ENCODE results near the gene EXOSC3. TPM values are rescaled to one million over a fixed set of nuclear protein-coding genes. Genes with fewer than 3 reads are reported as not detected.
"Not testable (repeated sequence)": the region's sequence is repeated elsewhere in the genome, so short reads cannot be mapped to it uniquely, and the experiment has no call there.

EXOSC3 gene
- total and polyA plus RNA-seq, 10 of the 15 experiments (the other 5 are each of a cell fraction or from before 2014, with no cell fraction given): 8.2 to 161 (median 61.4) TPM

GRCh38 chr9:37752642-37753488 lies 32.0 kb downstream of the EXOSC3 start:
- FAIRE-seq (no peak), ATAC-seq (no peak), DNase-seq (ENCODE audit: low read depth, low spot score) (no peak)
- H3K9me3 ChIP-seq (replicated peaks; ENCODE audit: control insufficient read depth, insufficient read depth, low read length): no peaks in the 10 kb centered on the region
- no peak for TF ChIP-seq KDM1A (IDR thresholded peaks at IDR 0.05; ENCODE audit: borderline replicate concordance)
- no peak for TF ChIP-seq LARP7 (IDR thresholded peaks at IDR 0.05)
- TF ChIP-seq SIX5 (IDR thresholded peaks at IDR 0.05; ENCODE audit: low read depth, low read length, severe bottlenecking): no peak
- TF ChIP-seq YBX1 (IDR thresholded peaks at IDR 0.05): no peak
- TF ChIP-seq ZNF24 (IDR thresholded peaks at IDR 0.05): no peak
- TF ChIP-seq NFYB (IDR thresholded peaks at IDR 0.05; ENCODE audit: insufficient read depth, low read depth, low read length): peak; percentile 71; the same call in 1 of the 2 replicates
- peak; percentile 66; the same call in 1 of the 2 replicates for TF ChIP-seq MLLT1 (IDR thresholded peaks at IDR 0.05)
- TF ChIP-seq JUND (IDR thresholded peaks at IDR 0.05; ENCODE audit: low read depth, low read length): no peak
- TF ChIP-seq HCFC1 (IDR thresholded peaks at IDR 0.05; ENCODE audit: low read length): no peak
- no peak for TF ChIP-seq ZNF274 (IDR thresholded peaks at IDR 0.05; ENCODE audit: insufficient read depth, insufficient read length)
- no peak for TF ChIP-seq MEF2A (IDR thresholded peaks at IDR 0.05; ENCODE audit: insufficient read depth, low read depth, low read length)
- BruUV-seq (replicated peaks): no TSS peak
- intact Hi-C loops (cut with micrococcal nuclease; ENCODE audit: unreplicated experiment): loop anchor here (1.0 kb wide), 1 partner anchor 151 kb away; the partner anchor contains the start of gene SLC25A51
- ChIA-PET CTCF (interaction anchor here (1.5 kb wide), 1 partner anchor 164 kb away, joined by 3 read pairs; no protein-coding TSS in a partner anchor), SMC1A (ENCODE audit: uncharacterized antibody, unreplicated experiment) (interaction anchor here (0.9 to 1.0 kb wide), 4 partner anchors 15 to 337 kb away, joined by 3 read pairs; no protein-coding TSS in a partner anchor), POLR2A (no interaction called here), RAD21 (ENCODE audit: unreplicated experiment) (interaction anchor here (1.3 kb wide), 1 partner anchor 269 kb away, joined by 3 read pairs; no protein-coding TSS in a partner anchor)
- 86% methylated on average over 29 of the region's 29 CpGs for WGBS (ENCODE audit: insufficient coverage, insufficient replicate concordance, low lambda C conversion rate, missing lambda C conversion rate)
- H2AFZ ChIP-seq (ENCODE audit: control insufficient read depth, low read depth, low read length): peak overlapping the region; percentile 98
- peaks cover 4% of the 10 kb centered on the region; the same call in 1 of the 2 replicates for H3K4me1 ChIP-seq (ENCODE audit: control insufficient read depth, insufficient read depth, low read length)
- no peaks in the 10 kb centered on the region; a peak in 1 of 4 replicates for H3K27me3 ChIP-seq (replicated peaks in 1 of 2; ENCODE audit: control insufficient read depth in 2 of 2, insufficient read depth in 2 of 2, low read length in 1 of 2)
- no peaks in the 10 kb centered on the region for H3K36me3 ChIP-seq (ENCODE audit: control insufficient read depth in 2 of 2, insufficient read depth in 2 of 2, low read length in 1 of 2)
- no peak overlapping the region; the same call in 1 of the 2 replicates for H3K9ac ChIP-seq (ENCODE audit: control insufficient read depth, insufficient read depth, low read length)
- peaks cover 10% of the 10 kb centered on the region for H3K79me2 ChIP-seq (ENCODE audit: control insufficient read depth, insufficient read depth, low read length)
- no peak overlapping the region for H3K27ac ChIP-seq (ENCODE audit: control insufficient read depth, insufficient read depth)
- H3K4me2 ChIP-seq (ENCODE audit: control insufficient read depth, insufficient read depth): peak overlapping the region; percentile 89
- in situ Hi-C loops (cut with MboI): no loop called here
- H3K4me3 ChIP-seq: peak overlapping the region; percentile 92
- no peaks in the 10 kb centered on the region for H4K20me1 ChIP-seq (ENCODE audit: control insufficient read depth, insufficient read depth)

GRCh38 chr9:37752112-37752511 lies 32.8 kb downstream of the EXOSC3 start:
- H3K27ac ChIP-seq (ENCODE audit: control insufficient read depth, insufficient read depth); intact Hi-C loops (cut with micrococcal nuclease; ENCODE audit: unreplicated experiment); H2AFZ ChIP-seq (ENCODE audit: control insufficient read depth, low read depth, low read length); FAIRE-seq; H3K4me2 ChIP-seq (ENCODE audit: control insufficient read depth, insufficient read depth); H3K4me3 ChIP-seq; H3K4me1 ChIP-seq (ENCODE audit: control insufficient read depth, insufficient read depth, low read length); H3K36me3 ChIP-seq (ENCODE audit: control insufficient read depth in 2 of 2, insufficient read depth in 2 of 2, low read length in 1 of 2); DNase-seq (ENCODE audit: low read depth, low spot score); BruUV-seq (replicated peaks); H3K27me3 ChIP-seq (replicated peaks in 1 of 2; ENCODE audit: control insufficient read depth in 2 of 2, insufficient read depth in 2 of 2, low read length in 1 of 2); H3K9me3 ChIP-seq (replicated peaks; ENCODE audit: control insufficient read depth, insufficient read depth, low read length); H4K20me1 ChIP-seq (ENCODE audit: control insufficient read depth, insufficient read depth); H3K9ac ChIP-seq (ENCODE audit: control insufficient read depth, insufficient read depth, low read length); POLR2A ChIA-PET; ATAC-seq; in situ Hi-C loops (cut with MboI): not testable (repeated sequence)
- RAD21 ChIA-PET (ENCODE audit: unreplicated experiment): interaction anchor here (1.3 kb wide), 1 partner anchor 268 kb away, joined by 3 read pairs; no protein-coding TSS in a partner anchor
- SMC1A ChIA-PET (ENCODE audit: uncharacterized antibody, unreplicated experiment): interaction anchor here (0.9 kb wide), 1 partner anchor 28 kb away, joined by 3 read pairs; no protein-coding TSS in a partner anchor
- H3K79me2 ChIP-seq (ENCODE audit: control insufficient read depth, insufficient read depth, low read length): peaks cover 10% of the 10 kb centered on the region
- CTCF ChIA-PET: interaction anchor here (1.5 kb wide), 1 partner anchor 163 kb away, joined by 3 read pairs; no protein-coding TSS in a partner anchor
- 97% methylated on average over 4 of the region's 13 CpGs for WGBS (ENCODE audit: insufficient coverage, insufficient replicate concordance, low lambda C conversion rate, missing lambda C conversion rate)
